ENCODE data around the gene CHST2. TPM values are rescaled to one million over a fixed set of nuclear protein-coding genes. Genes with fewer than 3 reads are reported as not detected.

CHST2 gene
- total RNA-seq, 1 experiment from 2014 or later, result 0.38 TPM

DNA sequence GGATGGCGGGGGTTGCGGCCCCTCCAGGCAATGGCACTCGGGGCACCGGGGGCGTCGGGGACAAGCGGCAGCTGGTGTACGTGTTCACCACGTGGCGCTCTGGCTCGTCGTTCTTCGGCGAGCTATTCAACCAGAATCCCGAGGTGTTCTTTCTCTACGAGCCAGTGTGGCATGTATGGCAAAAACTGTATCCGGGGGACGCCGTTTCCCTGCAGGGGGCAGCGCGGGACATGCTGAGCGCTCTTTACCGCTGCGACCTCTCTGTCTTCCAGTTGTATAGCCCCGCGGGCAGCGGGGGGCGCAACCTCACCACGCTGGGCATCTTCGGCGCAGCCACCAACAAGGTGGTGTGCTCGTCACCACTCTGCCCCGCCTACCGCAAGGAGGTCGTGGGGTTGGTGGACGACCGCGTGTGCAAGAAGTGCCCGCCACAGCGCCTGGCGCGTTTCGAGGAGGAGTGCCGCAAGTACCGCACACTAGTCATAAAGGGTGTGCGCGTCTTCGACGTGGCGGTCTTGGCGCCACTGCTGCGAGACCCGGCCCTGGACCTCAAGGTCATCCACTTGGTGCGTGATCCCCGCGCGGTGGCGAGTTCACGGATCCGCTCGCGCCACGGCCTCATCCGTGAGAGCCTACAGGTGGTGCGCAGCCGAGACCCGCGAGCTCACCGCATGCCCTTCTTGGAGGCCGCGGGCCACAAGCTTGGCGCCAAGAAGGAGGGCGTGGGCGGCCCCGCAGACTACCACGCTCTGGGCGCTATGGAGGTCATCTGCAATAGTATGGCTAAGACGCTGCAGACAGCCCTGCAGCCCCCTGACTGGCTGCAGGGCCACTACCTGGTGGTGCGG is 1.9 kb downstream of the CHST2 start:
- H3K36me3 Mint-ChIP-seq (ENCODE audit: insufficient read depth, unreplicated experiment), result peaks cover 17% of the 10 kb centered on the region
- TF ChIP-seq, protein P1, sequence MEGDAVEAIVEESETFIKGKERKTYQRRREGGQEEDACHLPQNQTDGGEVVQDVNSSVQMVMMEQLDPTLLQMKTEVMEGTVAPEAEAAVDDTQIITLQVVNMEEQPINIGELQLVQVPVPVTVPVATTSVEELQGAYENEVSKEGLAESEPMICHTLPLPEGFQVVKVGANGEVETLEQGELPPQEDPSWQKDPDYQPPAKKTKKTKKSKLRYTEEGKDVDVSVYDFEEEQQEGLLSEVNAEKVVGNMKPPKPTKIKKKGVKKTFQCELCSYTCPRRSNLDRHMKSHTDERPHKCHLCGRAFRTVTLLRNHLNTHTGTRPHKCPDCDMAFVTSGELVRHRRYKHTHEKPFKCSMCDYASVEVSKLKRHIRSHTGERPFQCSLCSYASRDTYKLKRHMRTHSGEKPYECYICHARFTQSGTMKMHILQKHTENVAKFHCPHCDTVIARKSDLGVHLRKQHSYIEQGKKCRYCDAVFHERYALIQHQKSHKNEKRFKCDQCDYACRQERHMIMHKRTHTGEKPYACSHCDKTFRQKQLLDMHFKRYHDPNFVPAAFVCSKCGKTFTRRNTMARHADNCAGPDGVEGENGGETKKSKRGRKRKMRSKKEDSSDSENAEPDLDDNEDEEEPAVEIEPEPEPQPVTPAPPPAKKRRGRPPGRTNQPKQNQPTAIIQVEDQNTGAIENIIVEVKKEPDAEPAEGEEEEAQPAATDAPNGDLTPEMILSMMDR (IDR thresholded peaks at IDR 0.05; ENCODE audit: unreplicated experiment), result no peak
- no peaks in the 10 kb centered on the region for H3K9me3 Mint-ChIP-seq (ENCODE audit: low read depth, unreplicated experiment)
- no peak overlapping the region for H3K27ac Mint-ChIP-seq (ENCODE audit: unreplicated experiment)
- no peaks in the 10 kb centered on the region for H3K4me1 Mint-ChIP-seq (ENCODE audit: low read depth, unreplicated experiment)
- no TSS peak for BruUV-seq (replicated peaks)
- no peak overlapping the region for H3K4me3 Mint-ChIP-seq (ENCODE audit: low read depth, unreplicated experiment)
- CTCF ChIA-PET, result interaction anchor here (1.0 kb wide), 1 partner anchor 210 kb away, joined by 3 read pairs; no protein-coding TSS in a partner anchor
- intact Hi-C loops (cut with micrococcal nuclease; ENCODE audit: unreplicated experiment), result no loop called here
- peaks cover 82% of the 10 kb centered on the region for H3K27me3 Mint-ChIP-seq (ENCODE audit: unreplicated experiment)
- peak; percentile 35 for DNase-seq

GRCh38 chr3:143122089-143122430 is 2.5 kb downstream of the CHST2 start:
- CTCF ChIA-PET, result no interaction called here

DNA sequence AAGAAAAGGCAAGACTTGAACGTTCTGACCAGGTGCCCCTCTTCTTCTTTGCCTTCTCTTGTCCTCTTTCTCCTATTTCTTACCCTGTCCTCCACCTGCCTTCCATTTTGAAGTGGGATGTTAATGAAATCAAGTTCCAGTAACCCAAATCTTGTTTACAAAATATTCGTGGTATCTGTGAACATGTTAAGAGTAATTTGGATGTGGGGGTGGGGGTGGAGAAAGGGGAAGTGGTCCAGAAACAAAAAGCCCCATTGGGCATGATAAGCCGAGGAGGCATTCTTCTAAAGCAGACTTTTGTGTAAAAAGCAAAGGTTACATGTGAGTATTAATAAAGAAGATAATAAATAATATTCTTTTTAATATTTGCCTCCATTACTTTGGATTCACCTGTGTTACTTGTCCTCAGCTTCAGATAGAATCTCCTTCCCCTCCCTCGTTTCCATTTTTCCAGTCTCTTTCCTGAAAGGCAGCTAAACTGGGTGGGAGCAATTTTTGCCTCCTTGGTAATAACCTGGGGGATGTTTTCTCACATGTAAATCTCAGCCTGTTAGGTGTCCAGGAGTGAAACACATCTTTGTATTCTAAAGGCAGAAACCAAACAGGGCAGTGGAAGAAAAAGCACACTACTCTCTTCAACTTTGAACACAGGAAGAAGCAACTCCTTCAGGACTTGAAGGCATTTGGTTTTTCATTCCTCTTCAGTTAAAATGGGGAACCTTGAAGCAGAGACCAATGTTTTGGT is 3.2 kb downstream of the CHST2 start:
- Mint-ChIP-seq H3K27ac (ENCODE audit: unreplicated experiment) (no peak overlapping the region), H3K4me1 (ENCODE audit: low read depth, unreplicated experiment) (no peaks in the 10 kb centered on the region), H3K36me3 (ENCODE audit: insufficient read depth, unreplicated experiment) (peaks cover 17% of the 10 kb centered on the region), H3K27me3 (ENCODE audit: unreplicated experiment) (peaks cover 82% of the 10 kb centered on the region), H3K4me3 (ENCODE audit: low read depth, unreplicated experiment) (no peak overlapping the region), H3K9me3 (ENCODE audit: low read depth, unreplicated experiment) (no peaks in the 10 kb centered on the region)
- TF ChIP-seq, protein P1 (IDR thresholded peaks at IDR 0.05; ENCODE audit: unreplicated experiment), result no peak
- intact Hi-C loops (cut with micrococcal nuclease; ENCODE audit: unreplicated experiment), result no loop called here
- CTCF ChIA-PET, result no interaction called here
- no TSS peak for BruUV-seq (replicated peaks)
- DNase-seq, result no peak

More at GRCh38 chr3:143122089-143122430, 2.5 kb downstream of the CHST2 start:
- TF ChIP-seq, protein P1 (IDR thresholded peaks at IDR 0.05; ENCODE audit: unreplicated experiment), result no peak
- no TSS peak for BruUV-seq (replicated peaks)
- Mint-ChIP-seq H3K27ac (ENCODE audit: unreplicated experiment) (no peak overlapping the region), H3K27me3 (ENCODE audit: unreplicated experiment) (peaks cover 82% of the 10 kb centered on the region), H3K4me3 (ENCODE audit: low read depth, unreplicated experiment) (no peak overlapping the region), H3K4me1 (ENCODE audit: low read depth, unreplicated experiment) (no peaks in the 10 kb centered on the region), H3K36me3 (ENCODE audit: insufficient read depth, unreplicated experiment) (peaks cover 17% of the 10 kb centered on the region), H3K9me3 (ENCODE audit: low read depth, unreplicated experiment) (no peaks in the 10 kb centered on the region)
- DNase-seq, result no peak
- intact Hi-C loops (cut with micrococcal nuclease; ENCODE audit: unreplicated experiment), result no loop called here

DNA sequence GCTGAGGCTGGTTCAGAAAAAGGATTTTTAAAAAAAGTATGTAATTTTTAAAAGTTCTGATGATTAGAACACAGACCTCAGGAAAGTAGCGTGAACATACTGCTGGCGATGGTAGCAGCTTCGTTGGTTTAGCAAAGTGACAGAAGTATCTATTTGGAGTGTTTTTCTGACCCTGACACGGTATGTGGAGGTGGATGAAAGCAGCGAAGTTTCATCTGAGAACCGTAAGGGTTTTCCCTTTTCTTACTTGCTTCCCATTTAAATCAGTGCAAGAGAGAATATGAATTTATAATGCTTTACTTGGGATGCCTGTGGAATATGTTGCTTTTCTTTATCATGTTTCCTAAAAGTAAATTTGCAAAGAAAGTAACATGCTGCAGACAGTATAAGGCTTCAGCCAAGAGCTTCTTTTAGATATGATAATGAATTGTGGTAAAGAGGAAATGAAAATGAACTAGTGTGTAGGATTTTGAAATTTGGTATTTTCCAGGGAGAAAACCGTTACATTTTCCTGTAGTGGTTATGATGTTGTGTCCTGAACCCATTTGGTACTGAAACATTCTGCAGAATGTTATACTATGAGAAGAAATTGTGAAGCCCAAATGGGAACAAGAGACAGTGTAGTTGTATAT is 3.9 kb downstream of the CHST2 start:
- H3K27me3 Mint-ChIP-seq (ENCODE audit: unreplicated experiment), result peaks cover 82% of the 10 kb centered on the region
- CTCF ChIA-PET, result no interaction called here
- H3K4me1 Mint-ChIP-seq (ENCODE audit: low read depth, unreplicated experiment), result no peaks in the 10 kb centered on the region
- BruUV-seq (replicated peaks), result no TSS peak
- H3K9me3 Mint-ChIP-seq (ENCODE audit: low read depth, unreplicated experiment), result no peaks in the 10 kb centered on the region
- intact Hi-C loops (cut with micrococcal nuclease; ENCODE audit: unreplicated experiment), result no loop called here
- H3K36me3 Mint-ChIP-seq (ENCODE audit: insufficient read depth, unreplicated experiment), result peaks cover 17% of the 10 kb centered on the region
- DNase-seq, result no peak
- TF ChIP-seq, protein P1 (IDR thresholded peaks at IDR 0.05; ENCODE audit: unreplicated experiment), result no peak
- H3K27ac Mint-ChIP-seq (ENCODE audit: unreplicated experiment), result no peak overlapping the region
- H3K4me3 Mint-ChIP-seq (ENCODE audit: low read depth, unreplicated experiment), result no peak overlapping the region

All from Calu3 (cell line).